Liver (tissue), 3 donors: ENCODE measurements around the gene DSCAM.

Experiments used
- CTCF ChIP-seq: fragments of 150-350 bp; IDR thresholded peaks from 2 replicates; pipeline ENCODE4 v1.5.1; 2017; ENCODE audit warnings: improper control_type of control experiment, low read depth, low read length; ENCODE audit not compliant: missing input control
- RXRA ChIP-seq, 2 donors: IDR thresholded peaks; 2 replicates each; pipeline ENCODE4 v1.6.1; 2017 to 2018; ENCODE audit warnings: antibody characterized with exemption in 2 of 2, mild to moderate bottlenecking in 1 of 2
- YY1 ChIP-seq: IDR thresholded peaks from 2 replicates; pipeline ENCODE4 v1.6.1; 2016; ENCODE audit warnings: antibody characterized with exemption, mild to moderate bottlenecking
- donor health status: healthy.
- donor health status: healthy.

GRCh38 chr21:40706806-40707655 is 139.9 kb downstream of the DSCAM start:
- TF ChIP-seq CTCF, result no peak
- TF ChIP-seq YY1, result no peak
- no peak for TF ChIP-seq RXRA (IDR thresholded peaks at IDR 0.05)
